AG08395 (cell line): ENCODE measurements around the gene XAGE3.

ENCODE experiments used
- DNase-seq: peaks from one replicate; pipeline ENCODE4 v3.0.0; 2012; ENCODE audit warnings: mixed read lengths, low spot score

XAGE3 gene

DNA sequence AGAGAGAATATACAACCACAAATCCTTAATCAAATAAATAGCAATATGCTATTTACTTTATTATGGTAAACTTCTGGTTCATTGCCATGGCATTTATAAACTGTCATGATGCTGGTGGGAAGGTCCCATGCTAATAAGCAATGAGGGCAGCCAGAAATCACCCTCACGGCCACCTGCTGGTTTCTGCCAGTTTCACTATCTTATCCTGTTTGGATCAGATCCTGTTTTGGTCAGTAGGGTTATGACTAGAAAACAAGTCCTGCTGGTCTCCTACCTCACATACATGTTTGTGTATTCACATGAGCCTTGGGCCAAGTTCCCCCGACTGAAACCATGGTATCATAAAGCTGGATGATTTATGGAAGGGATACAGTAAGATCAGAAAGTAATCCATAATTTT, 28.7 kb downstream of the XAGE3 start:
- DNase-seq, result no peak

DNA sequence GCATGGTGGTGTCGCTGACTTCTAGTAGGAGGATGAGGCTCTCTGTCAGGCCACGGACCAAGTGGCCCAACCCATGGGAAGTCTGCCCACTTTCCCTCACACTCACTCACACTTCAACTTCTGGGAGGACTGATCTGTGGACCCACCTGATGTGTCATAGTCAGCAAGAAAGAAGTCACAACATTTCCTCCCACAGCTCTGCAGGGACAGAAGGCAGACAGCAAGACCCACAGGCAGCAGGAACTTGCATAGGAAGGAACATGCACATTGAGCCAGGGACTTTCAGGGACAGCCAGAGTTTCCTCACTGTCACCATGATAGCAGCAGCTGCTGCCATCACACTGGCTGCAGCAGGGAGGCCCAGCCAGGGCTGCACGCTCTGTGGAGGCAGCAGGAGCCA, 37.3 kb downstream of the XAGE3 start:
- DNase-seq, result no peak

- DNase-seq, result no peak
These were observed 43.3 kb downstream of the XAGE3 start for GRCh38 chrX:52824608-52825007.

DNA sequence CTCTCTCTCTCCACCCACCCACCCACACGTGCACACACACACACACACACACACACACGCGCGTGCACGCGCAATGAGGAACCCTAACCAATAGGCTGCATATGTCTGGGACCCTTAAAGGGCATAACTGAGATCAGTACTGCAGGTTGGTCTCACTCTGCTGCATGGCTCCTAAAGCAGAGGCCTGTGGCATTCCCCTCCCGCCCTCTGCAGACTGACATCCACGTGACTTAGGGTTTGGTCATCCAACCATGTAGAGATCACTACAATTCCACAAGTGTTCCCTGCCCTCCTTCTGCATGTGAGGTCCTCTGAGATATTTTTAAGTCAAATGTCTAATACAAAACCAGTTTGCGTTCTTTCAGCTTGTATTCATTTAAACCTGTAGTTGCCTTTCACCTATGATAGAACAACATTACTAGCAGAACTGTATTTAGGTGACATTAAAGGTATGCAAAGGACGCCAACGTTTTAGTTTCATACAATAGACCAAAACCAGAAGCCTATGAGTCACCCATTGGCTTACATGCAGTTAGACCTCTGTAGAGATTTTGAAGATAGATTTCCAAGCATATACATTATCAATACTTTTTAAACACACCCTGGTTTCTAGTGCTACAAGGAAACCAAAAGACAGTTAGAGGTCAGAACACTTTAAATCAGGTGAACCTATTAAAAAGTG, 46.7 kb downstream of the XAGE3 start:
- DNase-seq, result no peak

GRCh38 chrX:52819788-52820187, 48.1 kb downstream of the XAGE3 start:
- DNase-seq, result no peak
